Type B pancreatic cell (in vitro differentiated cells): ENCODE measurements around the gene CPA3. TPM values are rescaled to one million over a fixed set of nuclear protein-coding genes. Genes with fewer than 3 reads are reported as not detected.

ENCODE experiments used
- DNase-seq: peaks from one replicate; pipeline ENCODE4 v3.0.0; 2021; ENCODE audit warnings: mixed read lengths; ENCODE audit not compliant: unreplicated experiment; ENCODE audit errors: extremely low spot score
- H3K27ac Mint-ChIP-seq: 2 replicates; pipeline ENCODE4 v1.8.0; 2021; ENCODE audit warnings: mild to moderate bottlenecking, mixed read lengths
- H3K27me3 Mint-ChIP-seq: 2 replicates; pipeline ENCODE4 v1.8.0; 2021; ENCODE audit warnings: mixed read lengths
- H3K36me3 Mint-ChIP-seq: 2 replicates; pipeline ENCODE4 v1.8.0; 2021; ENCODE audit warnings: mixed read lengths
- H3K4me1 Mint-ChIP-seq: one replicate; pipeline ENCODE4 v1.8.0; 2021; ENCODE audit warnings: mixed read lengths; ENCODE audit not compliant: unreplicated experiment
- H3K4me3 Mint-ChIP-seq: 2 replicates; pipeline ENCODE4 v1.8.0; 2021; ENCODE audit warnings: mild to moderate bottlenecking, mixed read lengths
- H3K9me3 Mint-ChIP-seq: 2 replicates; pipeline ENCODE4 v1.8.0; 2021; ENCODE audit warnings: mixed read lengths
- CTCF ChIP-seq: fragments of 200-600 bp; sonication (generic); conservative IDR thresholded peaks from 2 replicates; pipeline ENCODE4 v1.5.0; 2021; ENCODE audit warnings: antibody characterized with exemption, mild to moderate bottlenecking
- total RNA-seq: library from RNA; stranded (reverse); gene quantifications from 2 replicates; pipeline ENCODE4 v1.2.1, GENCODE V29; 2021; ENCODE audit warnings: low replicate concordance

The CPA3 gene
- total RNA-seq, 1 donor from 2014 or later = not detected

- TF ChIP-seq CTCF = no peak
- Mint-ChIP-seq H3K4me3 (no peak overlapping the region), H3K9me3 (no peaks in the 10 kb centered on the region), H3K27ac (no peak overlapping the region), H3K27me3 (no peaks in the 10 kb centered on the region), H3K4me1 (peaks cover 3% of the 10 kb centered on the region), H3K36me3 (no peaks in the 10 kb centered on the region)
- DNase-seq = no peak
Observed at GRCh38 chr3:148883163-148883562, 18.1 kb downstream of the CPA3 start.

- no peaks in the 10 kb centered on the region for H3K36me3 Mint-ChIP-seq
- DNase-seq = no peak
- no peak overlapping the region for H3K4me3 Mint-ChIP-seq
- no peaks in the 10 kb centered on the region for H3K27me3 Mint-ChIP-seq
- peaks cover 3% of the 10 kb centered on the region for H3K4me1 Mint-ChIP-seq
- TF ChIP-seq CTCF = no peak
- H3K27ac Mint-ChIP-seq = no peak overlapping the region
- H3K9me3 Mint-ChIP-seq = no peaks in the 10 kb centered on the region
Observed at GRCh38 chr3:148884261-148884660, 19.2 kb downstream of the CPA3 start.

- TF ChIP-seq CTCF = no peak
- Mint-ChIP-seq H3K4me3 (no peak overlapping the region), H3K9me3 (no peaks in the 10 kb centered on the region), H3K27ac (no peak overlapping the region), H3K27me3 (no peaks in the 10 kb centered on the region), H3K4me1 (no peaks in the 10 kb centered on the region), H3K36me3 (no peaks in the 10 kb centered on the region)
- DNase-seq = no peak
Observed at GRCh38 chr3:148889828-148890227, 24.7 kb downstream of the CPA3 start.

- Mint-ChIP-seq H3K9me3 (no peaks in the 10 kb centered on the region), H3K36me3 (no peaks in the 10 kb centered on the region), H3K4me3 (no peak overlapping the region), H3K4me1 (no peaks in the 10 kb centered on the region), H3K27me3 (no peaks in the 10 kb centered on the region), H3K27ac (no peak overlapping the region)
- DNase-seq = no peak
- TF ChIP-seq CTCF = no peak
Observed at GRCh38 chr3:148896062-148896461, 31.0 kb downstream of the CPA3 start.

GRCh38 chr3:148901987-148902791, 37.1 kb downstream of the CPA3 start:
- H3K36me3 Mint-ChIP-seq = no peaks in the 10 kb centered on the region
- no peaks in the 10 kb centered on the region for H3K4me1 Mint-ChIP-seq
- TF ChIP-seq CTCF = no peak
- no peak for DNase-seq
- H3K9me3 Mint-ChIP-seq = no peaks in the 10 kb centered on the region
- H3K27me3 Mint-ChIP-seq = no peaks in the 10 kb centered on the region
- H3K27ac Mint-ChIP-seq = no peak overlapping the region
- H3K4me3 Mint-ChIP-seq = no peak overlapping the region
